ENCODE data around the gene ECSCR. TPM values are rescaled to one million over a fixed set of nuclear protein-coding genes. Genes with fewer than 3 reads are reported as not detected.

Gene ECSCR
- total RNA-seq, 1 donor from 2014 or later = 48.8 TPM

DNA sequence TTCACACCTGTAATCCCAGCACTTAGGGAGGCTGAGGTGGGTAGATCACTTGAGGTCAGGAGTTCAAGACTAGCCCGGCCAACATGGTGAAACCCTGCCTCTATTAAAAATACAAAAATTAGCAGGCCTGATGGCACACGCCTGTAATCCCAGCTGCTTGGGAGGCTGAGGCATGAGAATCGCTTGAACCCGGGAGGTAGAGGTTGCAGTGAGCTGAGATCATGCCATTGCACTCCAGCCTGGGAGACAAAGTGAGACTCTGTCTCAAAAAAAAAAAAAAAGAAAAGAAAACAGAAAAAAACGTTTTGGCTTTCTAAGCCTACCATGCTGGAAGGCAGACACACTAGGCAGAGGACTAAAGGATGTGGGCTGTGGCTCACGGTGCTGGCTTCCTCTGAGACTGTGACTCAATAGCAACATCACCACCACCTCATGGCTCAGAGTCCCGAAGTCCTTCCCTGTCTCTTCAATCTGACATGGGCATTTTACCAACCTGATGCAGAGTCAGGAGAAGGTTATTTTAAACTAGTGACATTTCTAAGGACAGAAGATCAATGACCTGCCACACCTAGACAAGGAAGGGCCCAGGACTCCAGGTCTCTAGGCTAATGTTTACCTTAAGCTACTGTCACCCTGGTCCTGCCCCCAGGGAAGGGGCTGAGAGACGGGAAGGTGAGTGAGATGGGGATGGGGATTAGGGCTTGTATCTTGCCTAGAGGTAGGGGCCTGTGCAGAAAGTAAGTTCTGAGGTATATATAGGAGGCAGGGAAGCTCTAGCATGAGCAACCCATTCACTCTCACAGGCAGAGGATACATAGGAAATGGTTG lies 3.7 kb downstream of the ECSCR start:
- peaks cover 15% of the 10 kb centered on the region for H3K36me3 ChIP-seq
- H3K4me3 ChIP-seq = peak overlapping the region; percentile 23
- peaks cover 34% of the 10 kb centered on the region for H3K4me1 ChIP-seq
- H3K27ac ChIP-seq = peak overlapping the region; percentile 78
- TF ChIP-seq, protein P1, sequence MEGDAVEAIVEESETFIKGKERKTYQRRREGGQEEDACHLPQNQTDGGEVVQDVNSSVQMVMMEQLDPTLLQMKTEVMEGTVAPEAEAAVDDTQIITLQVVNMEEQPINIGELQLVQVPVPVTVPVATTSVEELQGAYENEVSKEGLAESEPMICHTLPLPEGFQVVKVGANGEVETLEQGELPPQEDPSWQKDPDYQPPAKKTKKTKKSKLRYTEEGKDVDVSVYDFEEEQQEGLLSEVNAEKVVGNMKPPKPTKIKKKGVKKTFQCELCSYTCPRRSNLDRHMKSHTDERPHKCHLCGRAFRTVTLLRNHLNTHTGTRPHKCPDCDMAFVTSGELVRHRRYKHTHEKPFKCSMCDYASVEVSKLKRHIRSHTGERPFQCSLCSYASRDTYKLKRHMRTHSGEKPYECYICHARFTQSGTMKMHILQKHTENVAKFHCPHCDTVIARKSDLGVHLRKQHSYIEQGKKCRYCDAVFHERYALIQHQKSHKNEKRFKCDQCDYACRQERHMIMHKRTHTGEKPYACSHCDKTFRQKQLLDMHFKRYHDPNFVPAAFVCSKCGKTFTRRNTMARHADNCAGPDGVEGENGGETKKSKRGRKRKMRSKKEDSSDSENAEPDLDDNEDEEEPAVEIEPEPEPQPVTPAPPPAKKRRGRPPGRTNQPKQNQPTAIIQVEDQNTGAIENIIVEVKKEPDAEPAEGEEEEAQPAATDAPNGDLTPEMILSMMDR (IDR thresholded peaks at IDR 0.05) = no peak
- H3K9me3 ChIP-seq = no peaks in the 10 kb centered on the region
- intact Hi-C loops (cut with DNase I) = no loop called here
- ATAC-seq (peak; percentile 66), DNase-seq (no peak)
- H3K27me3 ChIP-seq (ENCODE audit: low read depth) = no peaks in the 10 kb centered on the region

DNA sequence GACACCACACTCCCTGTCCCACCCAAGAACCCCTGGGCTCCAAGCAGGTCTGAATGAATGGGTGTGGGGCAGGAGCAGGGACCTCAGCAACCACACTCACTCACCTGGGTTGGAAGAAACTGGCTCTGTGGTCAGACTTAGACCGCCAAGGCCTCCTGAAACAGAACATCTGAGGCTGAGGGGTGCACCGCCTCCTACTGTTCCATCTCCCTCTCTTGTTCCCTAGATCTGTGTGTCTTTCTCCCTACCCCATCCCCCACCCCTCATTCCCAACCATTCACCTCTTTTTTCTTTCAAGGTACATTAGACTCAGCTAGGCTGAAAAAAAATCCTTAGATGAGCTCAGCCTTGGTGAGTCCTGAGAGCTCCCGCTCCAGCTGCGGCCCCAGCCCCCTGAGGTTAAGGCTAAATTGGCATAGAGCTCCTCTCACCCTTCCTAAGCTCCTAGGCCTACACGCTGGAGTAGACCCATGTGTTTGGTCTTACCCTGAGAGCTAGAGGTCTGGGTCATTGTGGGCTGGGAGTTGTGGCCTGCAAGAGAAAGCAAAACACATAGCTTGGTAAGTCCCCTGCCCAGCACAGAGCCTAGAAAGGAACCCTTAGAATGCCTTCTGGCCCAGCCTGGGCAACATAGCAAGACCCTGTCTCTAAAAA lies 4.8 kb downstream of the ECSCR start:
- DNase-seq = no peak
- no peak overlapping the region for H3K4me3 ChIP-seq
- peaks cover 15% of the 10 kb centered on the region for H3K36me3 ChIP-seq
- no peak overlapping the region for H3K27ac ChIP-seq
- ATAC-seq = no peak
- no peaks in the 10 kb centered on the region for H3K27me3 ChIP-seq (ENCODE audit: low read depth)
- H3K9me3 ChIP-seq = no peaks in the 10 kb centered on the region
- TF ChIP-seq, protein P1 (IDR thresholded peaks at IDR 0.05) = no peak
- intact Hi-C loops (cut with DNase I) = no loop called here
- H3K4me1 ChIP-seq = peaks cover 34% of the 10 kb centered on the region

DNA sequence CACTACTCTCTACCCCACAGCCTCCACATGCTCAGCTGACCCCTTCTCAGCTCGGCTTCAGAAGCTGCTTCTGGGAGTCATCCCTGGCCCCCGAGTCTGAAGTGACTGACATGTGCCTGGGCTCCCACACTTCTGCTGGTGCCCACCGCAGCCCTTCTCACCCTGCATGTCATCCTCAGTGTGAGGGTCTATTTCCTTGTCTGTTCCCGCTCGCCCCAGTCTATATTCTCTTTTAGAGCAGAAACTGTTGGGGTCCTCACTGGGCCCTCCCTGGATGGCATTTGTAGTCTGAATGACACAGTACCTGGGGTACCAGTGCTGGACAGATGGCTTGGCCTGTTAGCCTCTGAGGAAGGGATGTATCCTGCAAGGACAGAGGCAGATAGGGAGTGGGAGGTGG lies 5.3 kb downstream of the ECSCR start:
- intact Hi-C loops (cut with DNase I) = no loop called here
- H3K9me3 ChIP-seq = no peaks in the 10 kb centered on the region
- H3K4me3 ChIP-seq = no peak overlapping the region
- peaks cover 15% of the 10 kb centered on the region for H3K36me3 ChIP-seq
- ATAC-seq = no peak
- no peaks in the 10 kb centered on the region for H3K27me3 ChIP-seq (ENCODE audit: low read depth)
- TF ChIP-seq, protein P1 (IDR thresholded peaks at IDR 0.05) = no peak
- no peak for DNase-seq
- peaks cover 34% of the 10 kb centered on the region for H3K4me1 ChIP-seq
- no peak overlapping the region for H3K27ac ChIP-seq

DNA sequence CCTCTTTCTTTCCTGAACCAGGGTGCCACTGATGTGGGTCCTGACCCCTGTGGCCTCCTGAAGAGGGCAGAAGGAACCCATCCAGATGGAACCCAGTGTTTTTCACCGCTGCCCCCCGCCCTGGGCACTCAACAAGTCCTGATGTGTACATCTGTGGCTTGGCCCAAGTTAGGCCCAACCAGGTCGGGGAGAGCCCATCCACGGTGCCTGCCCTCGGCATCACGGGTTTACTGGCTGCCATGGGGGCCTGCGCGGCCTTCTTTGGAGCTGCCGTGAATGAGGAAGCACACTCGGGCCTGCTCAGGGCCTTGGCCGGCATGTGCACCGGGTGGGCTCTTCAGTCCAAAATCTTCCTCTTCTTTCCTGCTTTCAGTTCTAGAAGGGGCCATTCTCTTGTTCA lies 5.8 kb downstream of the ECSCR start:
- Histone ChIP-seq H3K27me3 (ENCODE audit: low read depth) (no peaks in the 10 kb centered on the region), H3K36me3 (peaks cover 15% of the 10 kb centered on the region), H3K4me1 (peaks cover 34% of the 10 kb centered on the region), H3K27ac (no peak overlapping the region), H3K9me3 (no peaks in the 10 kb centered on the region), H3K4me3 (no peak overlapping the region)
- no peak for DNase-seq
- TF ChIP-seq, protein P1 (IDR thresholded peaks at IDR 0.05) = no peak
- no peak for ATAC-seq
- intact Hi-C loops (cut with DNase I) = no loop called here

DNA sequence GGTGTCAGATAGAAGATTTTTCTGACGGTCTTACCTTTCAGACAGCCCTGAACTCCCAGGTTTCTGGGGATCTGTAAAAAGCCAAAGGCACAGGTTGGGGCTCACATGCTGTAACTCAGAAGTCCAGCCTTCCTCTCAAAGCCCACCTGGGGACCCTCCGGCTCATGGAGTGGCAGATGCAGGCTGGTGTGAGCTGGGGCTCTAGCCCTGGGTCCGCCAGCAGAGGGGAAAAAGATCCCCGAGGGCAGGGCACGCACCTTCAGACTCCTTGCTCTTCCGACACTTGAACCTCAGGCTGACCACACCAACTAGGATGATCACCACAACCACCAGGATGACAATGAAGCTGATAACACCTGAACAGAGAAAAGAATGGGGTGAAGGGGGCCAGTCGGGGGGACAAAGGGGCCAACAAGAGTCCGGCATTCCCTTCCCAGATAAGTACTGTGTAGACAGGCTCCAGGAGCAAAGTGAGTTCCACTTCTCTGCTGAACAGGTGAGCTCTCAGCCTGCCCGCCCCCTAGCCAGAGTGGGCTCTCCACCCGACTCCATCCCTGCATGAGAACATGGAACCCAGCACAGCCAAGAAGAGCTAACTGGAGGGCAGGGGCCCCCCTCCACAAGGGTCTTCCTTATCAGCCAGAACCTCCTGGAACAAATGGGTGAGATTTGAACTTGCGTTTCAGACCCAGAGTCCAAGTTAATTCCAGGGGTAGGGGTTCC lies 7.8 kb downstream of the ECSCR start:
- Histone ChIP-seq H3K4me1 (peaks cover 21% of the 10 kb centered on the region), H3K4me3 (no peak overlapping the region), H3K27ac (no peak overlapping the region), H3K9me3 (no peaks in the 10 kb centered on the region), H3K27me3 (ENCODE audit: low read depth) (no peaks in the 10 kb centered on the region), H3K36me3 (peaks cover 15% of the 10 kb centered on the region)
- ATAC-seq (no peak), DNase-seq (no peak)
- intact Hi-C loops (cut with DNase I) = no loop called here
- TF ChIP-seq, protein P1 (IDR thresholded peaks at IDR 0.05) = no peak

All from lower lobe of right lung (tissue), 2 donors.